Common myeloid progenitor, CD34-positive (primary cell): ENCODE measurements around the gene ARPC4.
A peak's percentile ranks its signal among the peaks of the same experiment; 100 is the strongest.
"Not testable (repeated sequence)": the region's sequence is repeated elsewhere in the genome, so short reads cannot be mapped to it uniquely, and the experiment has no call there.

Source experiments
- CTCF ChIA-PET: fragments of 350-600 bp; sonication (Branson Sonifier 250); formaldehyde crosslinking; loops from one replicate; lab custom pipeline; 2021; ENCODE audit warnings: antibody characterized with exemption; lab: Charles Lee
- POLR2A ChIA-PET: fragments of 350-600 bp; sonication (Branson Sonifier 250); formaldehyde crosslinking; loops from one replicate; lab custom pipeline; 2021; ENCODE audit warnings: antibody characterized with exemption; lab: Charles Lee
- DNase-seq, 3 donors: peaks; one replicate each; pipeline versions ENCODE4 v3.0.0 to v3.0.0-alpha.2; 2013
- H3K27ac ChIP-seq, 2 experiments: 1 replicate in 1 of 2; 2 replicates in 1 of 2; pipeline ENCODE4 v1.7.0; 2013; ENCODE audit warnings: inconsistent platforms in 2 of 2, low read length in 2 of 2, mild to moderate bottlenecking in 2 of 2, low read depth in 1 of 2, moderate library complexity in 1 of 2; ENCODE audit not compliant: severe bottlenecking in 2 of 2, insufficient read depth in 1 of 2, poor library complexity in 1 of 2
- H3K27me3 ChIP-seq, 5 experiments: replicated peaks in 2 of 5; 1 replicate in 3 of 5; 2 replicates in 2 of 5; pipeline versions ENCODE4 v1.6.1 to v1.7.0; 2013; ENCODE audit warnings: low read length in 4 of 5, mild to moderate bottlenecking in 2 of 5, moderate library complexity in 2 of 5, inconsistent platforms in 1 of 5; ENCODE audit not compliant: insufficient read depth in 5 of 5, control insufficient read depth in 4 of 5
- H3K36me3 ChIP-seq, 4 experiments: 1 replicate in 2 of 4; 2 replicates in 2 of 4; pipeline versions ENCODE4 v1.6.1 to v1.7.0; 2013; ENCODE audit warnings: low read length in 3 of 4, control low read depth in 1 of 4, mild to moderate bottlenecking in 1 of 4; ENCODE audit not compliant: control insufficient read depth in 4 of 4, insufficient read depth in 4 of 4
- H3K4me1 ChIP-seq, 4 experiments: 1 replicate in 3 of 4; 2 replicates in 1 of 4; pipeline versions ENCODE4 v1.6.1 to v1.7.1; 2013; ENCODE audit warnings: low read length in 3 of 4, mild to moderate bottlenecking in 3 of 4, control low read depth in 1 of 4, inconsistent platforms in 1 of 4, moderate library complexity in 1 of 4; ENCODE audit not compliant: control insufficient read depth in 4 of 4, insufficient read depth in 4 of 4; ENCODE audit errors: control extremely low read depth in 1 of 4
- H3K4me3 ChIP-seq, 7 experiments: 1 replicate in 4 of 7; 2 replicates in 3 of 7; pipeline versions ENCODE4 v1.5.1 to v1.7.0; 2013; ENCODE audit warnings: mild to moderate bottlenecking in 7 of 7, low read length in 6 of 7, moderate library complexity in 6 of 7, inconsistent platforms in 2 of 7, low read depth in 2 of 7, control low read depth in 1 of 7; ENCODE audit not compliant: insufficient read depth in 4 of 7, control insufficient read depth in 1 of 7; ENCODE audit errors: extremely low read depth in 1 of 7
- H3K9me3 ChIP-seq, 5 experiments: 1 replicate in 4 of 5; 2 replicates in 1 of 5; pipeline versions ENCODE4 v1.6.1 to v1.7.1; 2013; ENCODE audit warnings: low read length in 4 of 5, mild to moderate bottlenecking in 2 of 5, inconsistent platforms in 1 of 5, low read depth in 1 of 5, moderate library complexity in 1 of 5; ENCODE audit not compliant: control insufficient read depth in 4 of 5, insufficient read depth in 2 of 5; ENCODE audit errors: control extremely low read depth in 1 of 5
- WGBS: methylation state at CpG from one replicate; pipeline ENCODE4 v1.1.5; 2013; ENCODE audit not compliant: insufficient coverage; 5-methylcytosine and 5-hydroxymethylcytosine counted together

The ARPC4 gene

DNA sequence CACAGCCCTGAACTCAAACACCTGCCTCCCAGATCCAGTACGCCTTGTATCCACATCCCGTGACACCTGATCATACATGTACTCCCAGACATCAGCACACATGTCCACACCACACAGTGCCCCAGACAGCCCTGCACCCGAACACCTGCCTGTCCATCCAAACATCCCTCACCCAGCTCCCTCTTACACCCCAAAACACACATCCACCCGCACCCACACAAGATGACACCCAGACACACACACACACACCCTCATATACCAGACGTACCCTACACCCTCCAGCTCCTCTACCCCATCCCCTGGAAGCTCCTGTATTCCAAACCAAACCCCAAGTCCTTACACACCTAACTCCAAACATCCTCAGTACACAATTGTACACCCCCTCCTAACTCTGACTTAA lies 23.9 kb upstream of the ARPC4 start:
- no peak for DNase-seq
- ChIA-PET CTCF (interaction anchor here (1.0 to 1.3 kb wide), 4 partner anchors 9 to 47 kb away, joined by 3 to 5 read pairs (median 4); no protein-coding TSS in a partner anchor), POLR2A (interaction anchor here (1.0 to 1.3 kb wide), 2 partner anchors 11 to 12 kb away, joined by 3 read pairs; no protein-coding TSS in a partner anchor)
- Histone ChIP-seq H3K27me3 (peaks cover 0 to 25% (median 3%) of the 10 kb centered on the region in 5 experiments), H3K9me3 (no peaks in the 10 kb centered on the region), H3K4me3 (no peak overlapping the region), H3K36me3 (no peaks in the 10 kb centered on the region), H3K4me1 (peaks cover 0 to 19% (median 12%) of the 10 kb centered on the region in 4 experiments), H3K27ac (no peak overlapping the region)
- WGBS, result 100% methylated on average over 4 of the region's 5 CpGs

DNA sequence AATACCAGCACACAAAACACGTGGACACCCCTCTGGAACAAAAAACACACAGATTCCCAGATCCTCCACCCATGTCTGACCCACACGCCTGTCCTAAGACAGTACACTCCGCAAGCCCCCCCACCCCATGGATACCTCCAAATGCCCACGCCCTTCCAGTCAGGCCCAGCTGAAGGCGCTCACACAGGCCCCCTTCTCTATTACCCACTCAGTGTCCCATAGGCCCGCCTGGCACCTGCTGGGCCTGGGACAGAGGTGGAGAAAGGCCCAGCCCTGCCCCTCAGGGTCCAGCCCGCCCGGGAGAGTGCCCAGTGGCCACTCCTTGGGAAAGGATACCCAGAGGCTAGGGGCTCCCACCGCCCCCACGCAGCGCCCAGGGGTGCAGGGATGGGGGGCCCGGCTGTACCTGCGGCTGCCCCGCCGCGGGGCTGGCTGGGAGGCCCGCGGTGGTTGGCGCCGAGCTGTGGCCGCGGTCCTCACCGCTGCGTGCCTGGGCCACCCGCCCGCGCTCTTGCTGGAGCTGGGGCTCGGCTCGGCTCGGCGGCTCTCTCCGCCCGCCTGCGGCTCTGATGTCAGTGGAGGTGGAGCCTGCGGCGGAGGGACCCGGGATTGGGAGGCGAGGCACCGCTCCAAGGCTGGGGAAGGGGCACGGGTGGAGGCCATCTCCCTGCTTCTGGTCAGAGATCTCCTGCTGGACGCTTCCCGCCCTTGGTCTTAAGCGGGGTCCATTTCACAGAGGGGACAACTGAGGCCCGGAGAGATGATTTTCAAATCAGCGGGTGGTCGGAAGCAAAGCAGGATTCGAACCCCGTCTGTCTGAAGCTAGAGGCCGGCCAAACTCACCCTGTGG lies 23.2 kb upstream of the ARPC4 start, which contains the start of gene CAMK1:
TSS of gene CAMK1 (minus strand) at position 522 of the 850 bp plus-strand sequence. CDS start 2,198 bp downstream, outside the sequence.
- H3K36me3 ChIP-seq, result no peaks in the 10 kb centered on the region
- H3K27ac ChIP-seq, result no peak within 1 kb of the TSS
- DNase-seq, result peak in 2 of 3 donors; percentile 67 to 74
- 18% methylated on average over 39 of the region's 49 CpGs for WGBS
- no peaks in the 10 kb centered on the region for H3K9me3 ChIP-seq
- CTCF ChIA-PET, result interaction anchor here (0.6 to 1.5 kb wide), 6 partner anchors 9 to 28 kb away, joined by 3 to 5 read pairs (median 4); no protein-coding TSS in a partner anchor
- peak within 1 kb of the TSS in 3 of 7 experiments; percentile 41 to 55 (median 48) for H3K4me3 ChIP-seq
- H3K4me1 ChIP-seq, result peaks cover 0 to 19% (median 12%) of the 10 kb centered on the region in 4 experiments
- POLR2A ChIA-PET, result interaction anchor here (0.6 to 1.3 kb wide), 2 partner anchors 9 to 11 kb away, joined by 3 to 4 read pairs; no protein-coding TSS in a partner anchor
- H3K27me3 ChIP-seq, result peaks cover 0 to 25% (median 3%) of the 10 kb centered on the region in 5 experiments

DNA sequence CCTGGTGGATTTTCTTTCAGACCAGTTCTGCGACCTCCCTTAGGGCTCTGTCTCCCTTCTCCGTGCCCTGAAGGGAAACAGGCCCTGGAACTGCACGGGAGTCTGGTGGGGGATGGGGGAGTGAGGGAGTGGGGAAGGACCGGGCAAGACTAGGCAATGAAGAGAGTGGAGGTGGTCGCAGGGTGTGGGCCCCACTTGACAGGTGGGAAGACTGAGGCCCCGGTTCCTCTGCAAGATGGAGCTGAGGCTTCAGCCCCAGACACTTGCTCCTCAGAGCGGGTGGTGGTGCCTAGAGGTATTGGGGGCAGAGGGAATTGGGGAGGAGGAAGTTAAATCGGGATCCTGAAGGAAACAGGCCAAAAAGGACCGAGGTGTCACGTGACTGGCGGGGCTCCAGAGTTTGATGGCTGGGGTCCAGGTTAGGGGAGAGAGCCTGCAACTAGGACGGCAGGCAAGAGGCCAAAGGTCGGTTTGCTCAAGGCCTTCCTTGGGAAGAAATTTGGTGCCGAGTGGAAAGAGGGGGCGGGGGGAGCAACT lies 22.5 kb upstream of the ARPC4 start:
- H3K27ac ChIP-seq, result no peak overlapping the region
- no peaks in the 10 kb centered on the region for H3K9me3 ChIP-seq
- WGBS, result 29% methylated on average over 12 of the region's 15 CpGs
- ChIA-PET POLR2A (interaction anchor here (0.6 to 1.3 kb wide), 2 partner anchors 10 kb away, joined by 3 to 4 read pairs; no protein-coding TSS in a partner anchor), CTCF (interaction anchor here (0.6 to 1.5 kb wide), 7 partner anchors 8 to 29 kb away, joined by 3 to 5 read pairs (median 4); no protein-coding TSS in a partner anchor)
- H3K36me3 ChIP-seq, result no peaks in the 10 kb centered on the region
- peaks cover 0 to 29% (median 3%) of the 10 kb centered on the region in 5 experiments for H3K27me3 ChIP-seq
- H3K4me3 ChIP-seq, result peak overlapping the region in 2 of 7 experiments; percentile 41 to 48
- DNase-seq, result no peak
- H3K4me1 ChIP-seq, result peaks cover 0 to 19% (median 12%) of the 10 kb centered on the region in 4 experiments

DNA sequence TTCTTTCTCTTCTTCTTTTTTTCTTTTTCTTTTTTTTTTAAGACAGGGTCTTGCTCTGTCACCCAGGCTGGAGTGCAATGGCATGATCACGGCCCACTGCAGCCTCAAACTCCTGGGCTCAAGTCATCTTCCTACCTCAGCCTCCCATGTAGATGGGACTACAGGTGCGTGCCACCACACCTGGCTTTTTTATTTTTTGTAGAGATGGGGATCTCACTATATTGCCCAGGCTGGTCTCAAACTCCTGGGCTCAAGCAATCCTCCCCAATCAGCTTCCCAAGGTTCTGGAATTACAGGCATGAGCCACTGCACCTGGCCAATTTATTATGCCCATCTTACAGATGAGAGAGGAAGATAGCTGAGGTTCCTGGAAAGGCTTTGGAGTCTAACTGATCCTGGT lies 21.9 kb upstream of the ARPC4 start:
- peaks cover 0 to 29% (median 3%) of the 10 kb centered on the region in 5 experiments for H3K27me3 ChIP-seq
- H3K4me3 ChIP-seq, H3K27ac ChIP-seq, DNase-seq, POLR2A ChIA-PET, H3K9me3 ChIP-seq, H3K36me3 ChIP-seq: not testable (repeated sequence)
- no CpG with 5 or more reads among the region's 2 CpGs for WGBS
- H3K4me1 ChIP-seq, result peaks cover 0 to 19% (median 12%) of the 10 kb centered on the region in 4 experiments
- CTCF ChIA-PET, result interaction anchor here (0.7 to 1.5 kb wide), 4 partner anchors 9 to 27 kb away, joined by 3 to 5 read pairs (median 4); no protein-coding TSS in a partner anchor

DNA sequence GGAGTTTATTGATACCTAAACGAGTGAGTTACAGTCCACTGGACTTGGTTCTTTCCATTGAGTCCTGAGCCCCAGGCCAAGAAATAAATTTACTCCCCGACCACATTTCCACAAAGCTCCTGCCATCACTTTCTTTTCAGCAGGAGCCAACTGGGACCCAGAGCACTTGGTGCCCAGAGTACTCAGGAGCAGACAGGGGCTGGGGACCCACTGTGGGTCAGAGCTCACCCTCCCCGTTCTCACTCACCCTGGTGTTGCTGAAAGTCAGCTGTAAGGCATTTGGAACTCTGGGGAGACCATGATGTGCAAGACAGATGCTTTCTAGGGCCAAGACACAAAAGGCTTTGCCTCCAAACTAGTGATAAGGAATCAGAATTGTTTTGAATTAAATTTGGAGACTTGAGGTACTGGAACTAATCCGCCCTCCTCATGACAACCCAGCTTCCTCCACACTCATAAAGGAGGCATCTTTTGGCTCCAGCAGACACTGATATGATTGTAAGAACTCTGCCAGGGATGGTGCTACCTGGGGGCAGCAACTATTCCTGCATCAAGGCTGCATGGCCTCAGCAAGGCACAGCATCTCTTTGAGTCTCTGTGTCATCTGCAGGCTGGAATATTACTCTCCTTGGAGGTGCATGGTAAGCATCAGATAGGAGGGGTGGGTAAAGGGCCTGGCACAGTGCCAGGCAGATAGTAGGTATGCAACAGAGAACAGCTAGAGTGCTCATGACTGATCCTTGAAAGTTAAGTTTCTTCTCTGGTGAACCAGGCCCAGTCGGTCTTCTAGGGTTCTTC lies 15.8 kb upstream of the ARPC4 start:
- ChIA-PET CTCF (no interaction called here), POLR2A (no interaction called here)
- H3K27me3 ChIP-seq, result peaks cover 0 to 9% (median 3%) of the 10 kb centered on the region in 5 experiments
- H3K4me1 ChIP-seq, result peaks cover 30 to 55% (median 44%) of the 10 kb centered on the region in 4 experiments
- no peak for DNase-seq
- peaks cover 0 to 8% (median 2%) of the 10 kb centered on the region in 4 experiments for H3K36me3 ChIP-seq
- H3K27ac ChIP-seq, result no peak overlapping the region
- no peak overlapping the region for H3K4me3 ChIP-seq
- 100% methylated on average over 4 of the region's 5 CpGs for WGBS
- no peaks in the 10 kb centered on the region for H3K9me3 ChIP-seq

DNA sequence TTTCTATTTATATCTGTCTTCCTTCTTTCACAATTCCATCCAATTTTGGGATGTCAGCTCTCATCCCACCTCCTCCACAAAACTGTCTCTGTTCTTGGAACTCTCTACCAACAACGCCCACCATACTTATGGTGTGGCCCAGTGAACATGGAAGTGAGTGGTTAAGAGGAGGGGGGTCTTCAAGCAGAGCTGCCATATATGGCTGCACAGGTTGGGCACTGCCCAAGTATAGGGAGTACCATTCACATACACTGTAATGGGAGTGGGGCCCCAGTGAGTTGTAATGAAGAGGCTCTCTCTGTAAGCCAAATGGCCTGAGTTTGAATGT lies 15.2 kb upstream of the ARPC4 start:
- Histone ChIP-seq H3K9me3 (no peaks in the 10 kb centered on the region), H3K36me3 (peaks cover 0 to 12% (median 2%) of the 10 kb centered on the region in 4 experiments), H3K27ac (no peak overlapping the region), H3K4me3 (no peak overlapping the region), H3K27me3 (peaks cover 0 to 9% (median 3%) of the 10 kb centered on the region in 5 experiments), H3K4me1 (peaks cover 30 to 61% (median 44%) of the 10 kb centered on the region in 4 experiments)
- WGBS, result no CpG with 5 or more reads among the region's 1 CpG
- ChIA-PET CTCF (interaction anchor here (0.7 kb wide), 1 partner anchor 12 kb away, joined by 3 read pairs; no protein-coding TSS in a partner anchor), POLR2A (no interaction called here)
- no peak for DNase-seq
